UCSD-AML1 (cell line): Measurements from ENCODE around the gene AP3B1.
A peak's percentile ranks its signal among the peaks of the same experiment; 100 is the strongest.
"Not testable (repeated sequence)": the region's sequence is repeated elsewhere in the genome, so short reads cannot be mapped to it uniquely, and the experiment has no call there.

Source experiments
- DNase-seq: peaks from one replicate; lab custom pipeline; 2025; ENCODE audit not compliant: unreplicated experiment; lab: John Stamatoyannopoulos, UW

AP3B1 gene

GRCh38 chr5:78251663-78252284, 42.7 kb downstream of the AP3B1 start:
- DNase-seq = no peak

- no peak for DNase-seq
These were observed 49.4 kb downstream of the AP3B1 start for GRCh38 chr5:78245136-78245535.

- no peak for DNase-seq
These were observed 50.9 kb downstream of the AP3B1 start for GRCh38 chr5:78243639-78244038.

GRCh38 chr5:78243091-78243490, 51.4 kb downstream of the AP3B1 start:
- no peak for DNase-seq

GRCh38 chr5:78242001-78242400, 52.5 kb downstream of the AP3B1 start:
- DNase-seq = no peak

- DNase-seq = no peak
These were observed 56.6 kb downstream of the AP3B1 start for GRCh38 chr5:78237911-78238310.

- no peak for DNase-seq
These were observed 58.5 kb downstream of the AP3B1 start for GRCh38 chr5:78236046-78236445.

GRCh38 chr5:78235289-78235688, 59.2 kb downstream of the AP3B1 start:
- DNase-seq = no peak

GRCh38 chr5:78234804-78235203, 59.7 kb downstream of the AP3B1 start:
- no peak for DNase-seq

- no peak for DNase-seq
These were observed 62.3 kb downstream of the AP3B1 start for GRCh38 chr5:78232163-78232562.

GRCh38 chr5:78224358-78224757, 70.1 kb downstream of the AP3B1 start:
- no peak for DNase-seq

- DNase-seq = peak; percentile 40
These were observed 72.5 kb downstream of the AP3B1 start for GRCh38 chr5:78221964-78222451.

- DNase-seq = no peak
These were observed 73.0 kb downstream of the AP3B1 start for GRCh38 chr5:78221467-78221866.

GRCh38 chr5:78215972-78216371, 78.5 kb downstream of the AP3B1 start:
- DNase-seq = no peak

- no peak for DNase-seq
These were observed 78.9 kb downstream of the AP3B1 start for GRCh38 chr5:78215565-78215964.

GRCh38 chr5:78213799-78214198, 80.7 kb downstream of the AP3B1 start:
- DNase-seq = no peak

- no peak for DNase-seq
These were observed 83.4 kb downstream of the AP3B1 start for GRCh38 chr5:78211052-78211451.

- no peak for DNase-seq
These were observed 90.3 kb downstream of the AP3B1 start for GRCh38 chr5:78204241-78204640.

GRCh38 chr5:78203815-78204214, 90.7 kb downstream of the AP3B1 start:
- no peak for DNase-seq

- DNase-seq = no peak
These were observed 104.1 kb downstream of the AP3B1 start for GRCh38 chr5:78190402-78190801.

- not testable (repeated sequence) for DNase-seq
These were observed 105.8 kb downstream of the AP3B1 start for GRCh38 chr5:78188681-78189080.

- no peak for DNase-seq
These were observed 107.3 kb downstream of the AP3B1 start for GRCh38 chr5:78187172-78187571.

- no peak for DNase-seq
These were observed 111.7 kb downstream of the AP3B1 start for GRCh38 chr5:78182838-78183237.
